ENCODE results near the gene OR5K3.
"Not testable (repeated sequence)": the region's sequence is repeated elsewhere in the genome, so short reads cannot be mapped to it uniquely, and the experiment has no call there.

The OR5K3 gene, protein sequence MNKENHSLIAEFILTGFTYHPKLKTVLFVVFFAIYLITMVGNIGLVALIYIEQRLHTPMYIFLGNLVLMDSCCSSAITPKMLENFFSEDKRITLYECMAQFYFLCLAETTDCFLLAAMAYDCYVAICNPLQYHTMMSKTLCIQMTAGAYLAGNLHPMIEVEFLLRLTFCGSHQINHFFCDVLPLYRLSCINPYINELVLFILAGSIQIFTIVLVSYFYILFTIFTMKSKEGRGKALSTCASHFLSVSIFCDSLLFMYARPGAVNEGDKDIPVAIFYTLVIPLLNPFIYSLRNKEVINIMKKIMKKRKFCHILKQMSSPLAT

DNA sequence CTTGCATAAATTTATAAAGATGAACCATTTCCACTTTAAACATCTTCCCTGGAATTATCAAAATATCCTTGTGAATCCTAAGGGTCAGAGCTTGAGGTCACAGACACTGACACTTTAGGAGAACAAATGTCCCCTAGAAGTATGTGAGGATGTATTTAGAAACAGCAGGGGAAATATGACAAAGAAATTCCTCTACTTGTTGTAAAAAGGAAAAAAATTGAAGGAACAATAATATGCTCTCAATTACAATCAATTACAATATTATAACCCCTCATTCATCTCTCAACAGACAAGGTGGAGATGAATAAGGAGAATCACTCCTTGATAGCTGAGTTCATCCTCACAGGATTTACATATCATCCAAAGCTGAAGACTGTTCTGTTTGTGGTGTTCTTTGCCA lies at the start of gene OR5K3:
TSS of gene OR5K3 (plus strand) at position 301 of the 400 bp plus-strand sequence. CDS start at position 301, 0 bp downstream.
- no peak for DNase-seq (ENCODE audit: low read depth in 2 of 2)

DNA sequence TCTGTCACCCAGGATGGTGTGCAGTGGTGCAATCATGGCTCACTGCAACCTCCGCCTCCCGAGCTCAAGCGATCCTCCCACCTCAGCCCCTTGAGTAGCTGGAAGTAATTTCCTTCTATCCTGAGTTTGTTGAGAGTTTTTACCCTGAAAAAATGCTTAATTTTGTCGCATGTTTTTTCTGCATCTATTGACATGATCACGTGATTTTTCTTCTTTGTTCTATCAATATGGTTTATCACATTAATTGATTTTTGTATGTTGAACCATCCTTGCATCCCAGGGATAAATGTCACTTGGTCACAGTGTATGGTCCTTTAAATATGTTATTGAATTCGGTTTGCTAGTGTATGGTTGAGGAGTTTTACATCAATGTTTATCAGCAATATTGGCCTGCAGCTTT lies 48.7 kb upstream of the OR5K3 start:
- DNase-seq (ENCODE audit: low read depth in 2 of 2) = no peak

DNA sequence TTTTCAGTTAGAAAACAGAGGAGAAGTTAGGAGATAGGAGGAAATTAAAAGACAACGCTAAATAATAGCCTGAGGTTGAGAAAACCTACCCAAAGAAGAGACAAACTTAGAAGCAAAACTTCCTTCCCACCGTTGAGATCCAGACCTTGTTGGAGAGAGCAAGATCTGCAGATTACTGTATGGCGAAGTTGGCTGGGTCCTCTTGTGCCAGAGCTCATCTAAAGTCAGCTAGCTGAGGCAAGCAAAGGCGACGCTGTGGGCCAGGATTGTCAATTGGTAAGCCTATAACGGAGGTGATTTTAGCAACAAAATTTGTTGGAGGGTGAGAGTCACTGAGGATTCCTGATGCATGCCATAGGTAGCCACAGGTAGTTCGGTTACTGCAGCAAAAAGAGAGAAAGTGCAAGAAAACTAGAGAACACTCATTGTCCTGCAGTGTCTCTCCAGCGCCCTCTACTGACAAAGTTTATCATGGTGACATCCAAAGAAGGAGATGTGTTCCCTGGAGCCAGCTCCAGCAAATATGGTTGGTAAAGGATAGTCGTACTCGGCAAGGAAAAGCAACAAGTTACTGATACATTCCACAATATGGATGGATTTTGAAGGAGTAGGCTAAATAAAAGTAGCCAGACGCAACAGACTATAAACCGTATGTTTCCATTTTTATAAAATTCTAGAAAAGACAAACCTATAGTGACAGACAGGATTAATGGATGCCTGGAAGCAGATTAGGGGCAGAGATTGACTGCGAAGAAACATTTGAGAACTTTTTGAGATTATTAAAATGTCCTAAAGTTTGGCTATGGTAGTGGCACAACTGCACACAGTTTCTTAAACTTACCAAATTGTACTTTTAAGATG lies 46.6 kb upstream of the OR5K3 start:
- no peak for DNase-seq (ENCODE audit: low read depth in 2 of 2)

DNA sequence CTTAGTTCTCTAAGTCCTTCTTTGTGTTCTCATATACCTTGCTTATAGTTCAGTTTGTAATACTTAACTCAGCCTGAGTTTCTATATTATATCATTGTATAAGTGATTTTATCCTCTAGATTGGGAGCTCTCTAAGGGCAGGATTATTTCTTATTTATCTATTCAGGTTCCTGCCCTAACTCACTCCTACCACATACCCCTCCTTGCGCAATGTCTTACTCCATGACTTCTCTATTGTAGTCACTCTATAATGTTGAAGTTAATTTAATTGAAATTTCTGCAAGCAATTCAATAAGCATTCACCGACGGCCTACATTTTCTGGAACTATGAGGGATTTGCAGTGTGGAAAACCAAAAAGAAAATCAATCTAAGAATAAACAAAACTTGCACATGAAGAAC lies 40.4 kb upstream of the OR5K3 start:
- DNase-seq (ENCODE audit: low read depth in 2 of 2) = no peak

DNA sequence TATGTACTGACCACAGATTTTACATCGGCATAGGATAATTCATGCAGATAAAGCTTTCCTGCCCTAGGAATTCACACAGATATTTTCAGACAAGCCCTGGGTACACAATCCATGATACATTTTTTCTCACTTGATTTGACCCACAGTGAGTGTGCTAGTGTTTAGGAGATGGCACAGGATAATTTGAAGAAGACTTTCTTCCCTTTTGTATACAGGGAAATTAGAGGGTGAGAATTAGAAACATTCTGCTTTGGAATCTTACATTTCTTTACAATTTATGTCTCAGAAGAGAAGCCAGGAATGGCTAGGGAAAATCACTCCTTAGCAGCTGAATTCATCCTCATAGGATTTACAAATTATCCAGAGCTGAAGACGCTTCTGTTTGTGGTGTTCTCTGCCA lies 36.9 kb upstream of the OR5K3 start, which contains the start of gene OR5K4:
TSS of gene OR5K4 (plus strand) at position 301 of the 400 bp plus-strand sequence. CDS start at position 301, 0 bp downstream.
- no peak for DNase-seq (ENCODE audit: low read depth in 2 of 2)

DNA sequence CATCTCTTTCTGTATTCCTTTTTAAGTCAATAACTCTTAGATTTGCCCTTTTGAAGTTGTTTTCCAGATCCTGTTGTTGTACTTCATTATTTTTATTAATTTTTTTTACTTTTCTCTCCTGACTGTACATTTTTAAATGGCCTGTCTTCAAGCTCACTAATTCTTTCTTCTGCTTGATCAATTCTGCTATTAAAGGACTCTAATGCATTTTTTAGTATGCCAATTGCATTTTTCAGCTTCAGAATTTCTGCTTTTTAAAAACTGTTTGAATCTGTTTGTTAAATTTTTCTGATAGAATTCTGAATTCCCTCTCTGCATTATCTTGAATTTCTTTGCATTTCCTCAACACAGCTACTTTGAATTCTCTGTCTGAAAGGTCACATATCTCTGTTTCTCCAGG lies 31.2 kb upstream of the OR5K3 start:
- DNase-seq (ENCODE audit: low read depth in 2 of 2) = no peak

DNA sequence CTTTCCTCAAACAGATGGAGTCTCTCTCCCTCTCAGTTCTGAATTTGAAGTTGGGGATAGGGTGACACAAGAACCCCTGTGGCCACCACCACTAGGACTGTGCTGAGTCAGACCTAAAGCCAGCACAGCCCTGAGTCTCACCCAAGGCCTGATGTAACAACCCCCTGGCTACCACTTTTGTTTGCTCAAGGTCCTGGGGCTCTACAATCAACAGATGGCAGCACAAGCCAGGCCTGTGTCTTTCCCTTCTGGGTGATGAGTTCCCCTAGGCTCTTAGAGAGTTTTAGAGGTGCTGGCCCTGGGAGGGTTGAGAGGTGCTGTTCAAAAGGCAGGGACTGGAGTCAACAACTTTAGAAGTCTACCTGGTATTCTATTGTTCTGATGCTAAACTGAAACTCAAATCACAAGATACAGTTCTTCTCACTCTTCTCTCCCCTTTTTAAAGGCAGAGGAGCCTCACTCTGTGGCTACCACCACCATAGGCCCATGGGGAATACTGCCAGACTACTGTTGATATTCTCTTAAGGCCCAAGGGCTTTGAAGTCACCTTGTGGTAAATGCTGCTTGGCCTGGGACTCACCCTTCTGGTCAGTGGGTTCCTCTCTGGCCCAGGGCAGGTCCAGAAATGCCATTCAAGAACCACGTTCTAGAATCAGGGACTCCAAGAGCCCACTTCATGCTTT lies 30.3 kb upstream of the OR5K3 start:
- DNase-seq (ENCODE audit: low read depth in 2 of 2) = no peak

DNA sequence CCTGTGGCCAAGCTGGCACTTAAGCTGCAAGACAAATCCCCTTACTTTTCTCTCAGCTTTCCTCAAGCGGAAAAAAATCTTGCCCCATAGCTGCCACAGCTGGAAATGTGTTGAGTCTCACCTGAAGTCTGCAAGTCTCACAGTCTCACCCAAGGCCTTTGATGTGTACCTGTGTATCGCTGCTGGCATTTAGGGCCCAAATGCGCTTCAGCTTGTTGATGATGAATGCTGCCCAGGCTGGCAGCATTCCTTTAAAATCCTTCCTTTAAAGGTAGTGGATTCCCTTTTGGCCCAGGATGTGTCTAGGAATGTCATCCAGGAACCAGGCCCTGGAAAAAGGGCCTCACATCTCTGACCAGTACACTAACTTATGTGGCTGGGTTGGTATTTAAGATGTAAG lies 29.8 kb upstream of the OR5K3 start:
- no peak for DNase-seq (ENCODE audit: low read depth in 2 of 2)

DNA sequence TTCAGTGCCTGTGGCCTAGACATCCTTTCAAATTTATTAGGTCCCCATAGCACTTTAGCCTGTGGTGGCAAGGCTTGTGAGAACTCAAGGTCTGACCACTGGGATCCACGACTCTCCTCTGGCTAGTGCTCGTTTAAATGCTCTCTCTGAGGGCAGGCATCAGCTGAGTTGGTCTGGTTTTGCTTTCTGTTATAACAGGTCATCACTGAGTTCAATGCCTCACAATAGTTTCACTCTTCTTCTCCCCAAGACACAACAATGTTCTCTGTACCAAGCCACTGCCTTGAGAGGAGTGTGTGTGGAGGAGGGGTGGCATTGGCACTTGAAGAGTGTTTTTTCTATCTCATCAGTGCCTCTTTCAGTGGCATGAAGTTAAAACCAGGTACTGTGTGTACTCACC lies 29.2 kb upstream of the OR5K3 start:
- no peak for DNase-seq (ENCODE audit: low read depth in 2 of 2)

DNA sequence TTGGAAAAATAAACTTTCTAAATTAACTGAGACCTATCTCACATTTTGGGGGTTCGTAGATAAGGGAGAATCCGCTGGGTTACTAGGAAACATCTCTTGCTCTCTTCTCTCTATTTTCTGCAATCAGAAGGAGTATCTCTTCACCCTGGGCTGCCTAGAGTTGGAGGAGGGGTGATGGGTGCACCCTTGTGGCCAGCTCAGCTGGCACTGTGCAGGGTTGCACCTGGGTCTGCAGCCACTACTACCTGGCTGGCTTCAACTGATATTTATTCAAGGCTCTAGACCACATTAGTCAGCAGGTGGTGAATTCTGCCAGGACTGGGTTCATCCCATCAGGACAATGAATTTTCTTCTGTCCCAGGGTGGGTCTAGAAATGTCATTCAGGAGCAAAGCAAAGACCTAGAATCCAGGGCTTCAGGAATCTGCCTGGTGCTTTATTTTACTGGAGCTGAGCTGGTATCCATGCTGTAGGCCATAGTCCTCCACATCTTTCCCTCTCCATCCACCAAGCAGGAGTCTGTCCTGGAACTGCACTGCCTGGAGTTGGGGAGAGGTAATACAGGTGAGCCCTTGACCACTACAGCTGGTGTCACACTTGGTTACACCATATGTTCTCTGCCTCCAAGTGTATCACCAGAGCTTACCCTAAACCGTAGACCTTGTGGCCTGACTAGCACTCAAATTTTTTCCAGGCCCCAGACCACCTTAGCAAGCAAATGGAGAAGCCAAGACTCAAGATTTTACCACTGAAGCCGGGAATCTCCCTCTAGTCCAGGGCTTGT lies 22.8 kb upstream of the OR5K3 start:
- no peak for DNase-seq (ENCODE audit: low read depth in 2 of 2)

DNA sequence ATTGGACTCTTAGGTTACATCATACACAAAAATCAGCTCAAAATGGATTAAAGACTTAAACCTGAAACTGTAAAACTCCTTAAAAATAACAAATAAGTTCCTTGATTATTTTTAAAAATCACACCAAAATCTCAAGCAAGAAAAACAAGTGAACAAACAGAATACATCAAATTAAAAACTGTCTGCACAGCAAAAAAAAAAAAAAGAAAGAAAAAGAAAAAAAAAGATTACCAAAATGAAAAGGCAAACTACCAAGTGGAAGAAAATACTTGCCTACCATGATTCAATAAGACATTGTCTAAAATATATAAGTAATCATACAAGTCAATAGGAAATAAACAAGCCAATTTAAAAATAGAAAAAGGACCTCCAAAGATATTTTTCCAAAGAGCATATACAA lies 19.3 kb upstream of the OR5K3 start:
- no peak for DNase-seq (ENCODE audit: low read depth in 2 of 2)

DNA sequence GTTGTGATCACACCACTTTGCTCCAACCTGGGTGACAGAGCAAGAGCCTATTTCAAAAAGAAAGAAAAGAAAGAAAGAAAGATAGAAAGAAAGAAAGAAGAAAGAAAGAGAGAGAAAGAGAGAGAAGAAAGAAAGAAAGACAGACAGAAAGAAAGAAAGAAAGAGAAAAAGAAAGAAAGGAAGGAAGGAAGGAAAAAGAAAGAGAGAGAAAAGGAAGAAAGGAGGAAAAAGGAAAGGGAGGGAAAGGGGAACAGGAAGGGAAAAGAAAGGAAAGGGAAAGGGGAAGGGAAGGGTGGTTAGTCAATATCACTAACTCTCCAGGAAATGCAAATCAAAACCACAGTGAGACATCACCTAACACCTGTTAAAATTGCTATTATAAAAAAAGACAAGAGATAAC lies 18.6 kb upstream of the OR5K3 start:
- no peak for DNase-seq (ENCODE audit: low read depth in 2 of 2)

DNA sequence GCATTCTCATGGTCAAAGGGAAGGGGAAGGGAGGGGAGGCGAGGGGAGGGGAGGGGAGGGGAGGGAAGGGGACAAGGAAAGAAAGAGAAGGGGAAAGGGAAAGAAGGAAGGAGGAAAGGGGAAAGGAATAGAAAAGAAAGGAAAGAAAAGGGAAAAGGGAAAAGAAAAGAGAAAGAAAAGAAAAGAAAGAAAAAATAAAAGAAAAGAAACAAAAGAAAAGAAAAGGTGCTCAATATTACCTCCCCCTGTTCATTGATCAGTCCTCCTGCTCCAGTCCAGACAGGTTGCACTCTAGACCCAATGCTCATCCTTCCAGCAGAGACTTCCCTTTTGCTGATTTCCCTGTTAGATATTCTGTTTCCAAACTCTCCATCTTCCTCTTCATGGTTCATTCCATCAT lies 18.0 kb upstream of the OR5K3 start:
- no peak for DNase-seq (ENCODE audit: low read depth in 2 of 2)

DNA sequence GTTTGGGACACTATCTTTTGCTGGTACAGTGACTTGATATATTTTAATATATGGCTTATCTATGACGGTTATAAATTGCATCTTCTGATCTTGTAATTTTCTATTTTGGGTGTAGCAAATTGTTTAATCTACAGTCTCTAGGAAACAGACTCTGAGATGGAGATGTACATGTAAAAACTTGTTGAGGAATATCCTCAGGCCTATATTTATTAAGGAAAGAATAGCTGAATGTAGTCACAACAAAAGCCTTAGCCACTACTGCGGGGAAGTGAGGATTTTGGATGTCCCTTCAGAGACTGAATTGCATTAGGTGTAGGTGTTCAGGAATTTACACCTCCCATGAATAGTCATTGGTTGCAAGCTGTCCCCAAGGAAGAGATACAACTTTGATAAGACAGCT lies 13.8 kb upstream of the OR5K3 start:
- DNase-seq (ENCODE audit: low read depth in 2 of 2) = no peak

DNA sequence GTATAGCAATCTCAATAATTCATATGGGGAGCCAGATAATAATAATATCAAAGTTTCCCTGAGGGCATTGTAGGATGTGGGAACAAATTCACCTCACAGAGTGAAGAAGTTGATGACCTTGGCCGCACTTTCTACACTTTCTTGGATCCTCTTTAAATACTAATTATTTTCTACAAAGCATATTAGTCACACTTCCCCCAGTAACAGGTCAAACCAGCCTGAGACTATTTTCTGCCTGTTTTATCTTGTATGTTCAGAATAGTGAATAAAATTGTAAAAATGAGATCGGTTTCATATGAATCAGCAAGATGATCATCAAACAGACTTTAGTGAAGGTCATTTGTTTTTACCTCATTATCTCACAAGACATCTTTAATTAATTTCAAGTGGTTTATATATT lies 2.3 kb upstream of the OR5K3 start:
- DNase-seq (ENCODE audit: low read depth in 2 of 2) = no peak

DNA sequence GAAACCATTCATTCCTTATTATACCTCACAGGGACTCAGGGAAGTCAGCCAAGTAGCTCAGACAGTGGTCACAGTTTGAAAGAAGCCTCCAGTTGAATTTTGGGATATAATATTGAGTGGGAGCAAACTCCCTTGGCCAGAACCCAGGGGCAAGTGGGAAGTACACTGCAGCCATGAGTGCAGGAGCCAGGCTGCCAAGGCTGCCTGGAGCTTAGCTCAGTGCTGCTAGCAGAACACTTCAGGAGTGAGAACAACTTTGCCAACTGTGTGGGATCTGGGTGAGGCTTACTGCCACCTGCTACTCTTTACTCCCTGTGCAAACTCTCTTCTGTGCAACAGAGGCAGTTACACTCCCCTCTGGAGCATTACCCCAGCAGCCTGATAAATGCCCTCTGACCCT lies 4.6 kb downstream of the OR5K3 start:
- DNase-seq (ENCODE audit: low read depth in 2 of 2) = no peak

DNA sequence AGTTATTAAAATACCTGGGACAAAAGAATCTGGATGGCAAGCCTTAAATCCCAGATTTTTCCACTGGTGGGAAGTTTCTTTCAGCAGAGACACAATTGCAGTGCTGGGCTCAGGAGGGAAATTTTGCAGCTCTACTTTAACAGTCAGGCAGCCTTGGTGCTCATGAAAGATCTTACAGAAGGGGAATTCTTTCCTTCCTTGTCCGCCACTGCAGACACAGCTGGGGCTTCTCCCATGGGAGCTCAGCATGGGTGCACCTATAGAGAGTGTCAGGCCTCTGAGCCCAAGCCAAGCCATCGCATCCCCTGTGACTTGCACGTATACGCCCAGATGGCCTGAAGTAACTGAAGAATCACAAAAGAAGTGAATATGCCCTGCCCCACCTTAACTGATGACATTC lies 6.0 kb downstream of the OR5K3 start:
- DNase-seq (ENCODE audit: low read depth in 2 of 2) = not testable (repeated sequence)

DNA sequence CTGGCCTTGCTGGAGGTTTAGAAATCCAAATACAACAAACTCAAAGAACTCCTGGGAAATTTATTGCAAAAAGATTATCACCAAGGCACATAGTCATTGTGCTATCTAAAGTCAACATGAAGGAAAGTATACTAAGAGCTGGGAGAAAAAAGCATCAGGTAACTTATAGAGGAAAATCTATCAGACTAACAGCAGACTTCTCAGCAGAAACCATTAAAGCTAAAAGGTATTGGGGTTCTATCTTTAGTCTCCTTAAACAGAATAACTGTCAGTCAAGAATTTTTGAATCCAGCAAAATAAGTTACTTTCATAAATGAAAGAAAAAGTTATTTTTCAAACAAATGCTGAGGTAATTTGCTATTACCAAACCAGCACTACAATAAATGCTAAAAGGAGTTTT lies 8.0 kb downstream of the OR5K3 start:
- DNase-seq (ENCODE audit: low read depth in 2 of 2) = no peak

DNA sequence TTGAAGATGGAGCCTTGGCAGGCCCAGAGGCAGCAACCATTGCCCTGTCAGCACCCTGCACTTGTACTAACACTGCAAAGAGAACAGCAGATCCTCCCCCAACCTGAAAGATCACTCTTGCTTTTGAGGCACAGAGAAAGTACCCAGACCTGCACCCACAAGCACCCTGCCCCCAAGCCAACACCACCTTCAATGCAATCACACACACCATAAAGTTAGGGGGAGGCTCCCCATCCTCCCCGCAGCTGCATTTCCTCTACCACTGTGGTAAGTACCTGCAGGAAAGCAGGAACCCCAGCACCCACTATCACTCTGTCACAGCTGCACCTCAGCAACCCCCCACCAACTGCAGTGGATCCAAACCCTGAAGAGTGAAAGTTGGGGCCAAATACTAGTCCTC lies 12.0 kb downstream of the OR5K3 start:
- no peak for DNase-seq (ENCODE audit: low read depth in 2 of 2)

DNA sequence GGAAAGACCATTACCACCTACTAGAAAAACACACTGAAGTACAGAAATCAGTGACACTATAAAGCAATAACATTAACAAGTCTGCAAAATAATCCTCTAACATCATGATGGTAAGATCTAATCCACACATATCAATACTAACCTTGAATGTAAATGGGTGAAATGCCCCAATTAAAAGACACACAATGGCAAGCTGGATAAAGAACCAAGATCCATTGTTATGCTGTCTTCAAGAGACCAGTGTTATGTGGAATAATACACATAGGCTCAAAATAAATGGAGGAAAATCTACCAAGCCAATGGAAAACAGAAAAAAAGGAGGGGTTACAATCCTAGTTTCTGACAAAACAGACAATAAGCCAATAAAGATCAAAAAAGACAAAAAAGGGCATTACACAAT lies 13.5 kb downstream of the OR5K3 start:
- no peak for DNase-seq (ENCODE audit: low read depth in 2 of 2)

DNA sequence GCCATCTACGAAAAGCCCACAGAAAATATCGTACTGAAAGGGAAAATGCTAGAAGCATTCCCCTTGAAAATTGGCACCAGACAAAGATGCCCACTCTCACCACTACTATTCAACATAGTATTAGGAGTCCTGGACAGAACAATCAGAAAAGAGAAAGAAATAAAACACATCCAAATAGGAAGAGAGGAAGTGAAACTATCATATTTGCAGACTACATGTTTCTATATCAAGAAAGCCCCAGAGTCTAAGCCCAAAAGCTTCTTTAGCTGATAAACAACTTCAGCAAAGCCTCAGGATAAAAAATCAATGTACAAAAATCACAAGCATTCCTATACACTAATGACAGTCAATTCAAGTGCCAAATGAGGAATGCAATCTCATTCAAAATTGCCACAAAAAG lies 15.6 kb downstream of the OR5K3 start:
- no peak for DNase-seq (ENCODE audit: low read depth in 2 of 2)

DNA sequence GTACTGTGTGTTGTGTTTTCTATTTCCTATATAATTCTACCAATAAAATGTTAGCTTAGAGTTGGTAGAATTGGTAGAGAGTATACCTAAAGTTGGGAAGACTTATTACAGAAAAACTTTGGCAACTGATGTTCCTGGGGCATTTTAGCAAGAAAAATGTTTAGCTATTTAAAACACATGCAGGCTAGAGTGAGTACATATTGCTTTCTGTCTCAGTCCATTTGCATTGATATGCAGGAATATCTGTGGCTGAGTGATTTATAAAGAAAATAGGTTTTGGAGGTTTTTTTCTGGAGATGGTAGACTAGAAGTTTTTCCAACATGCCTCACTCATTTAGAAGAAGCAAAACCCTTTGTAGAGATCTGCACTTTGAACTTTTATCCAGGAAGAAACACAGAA lies 42.1 kb downstream of the OR5K3 start:
- DNase-seq (ENCODE audit: low read depth in 2 of 2) = no peak
